ENCODE results near the gene DCC. TPM values are rescaled to one million over a fixed set of nuclear protein-coding genes. Genes with fewer than 3 reads are reported as not detected.

The DCC gene
- total RNA-seq, 1 experiment from 2014 or later = 0.72 TPM

DNA sequence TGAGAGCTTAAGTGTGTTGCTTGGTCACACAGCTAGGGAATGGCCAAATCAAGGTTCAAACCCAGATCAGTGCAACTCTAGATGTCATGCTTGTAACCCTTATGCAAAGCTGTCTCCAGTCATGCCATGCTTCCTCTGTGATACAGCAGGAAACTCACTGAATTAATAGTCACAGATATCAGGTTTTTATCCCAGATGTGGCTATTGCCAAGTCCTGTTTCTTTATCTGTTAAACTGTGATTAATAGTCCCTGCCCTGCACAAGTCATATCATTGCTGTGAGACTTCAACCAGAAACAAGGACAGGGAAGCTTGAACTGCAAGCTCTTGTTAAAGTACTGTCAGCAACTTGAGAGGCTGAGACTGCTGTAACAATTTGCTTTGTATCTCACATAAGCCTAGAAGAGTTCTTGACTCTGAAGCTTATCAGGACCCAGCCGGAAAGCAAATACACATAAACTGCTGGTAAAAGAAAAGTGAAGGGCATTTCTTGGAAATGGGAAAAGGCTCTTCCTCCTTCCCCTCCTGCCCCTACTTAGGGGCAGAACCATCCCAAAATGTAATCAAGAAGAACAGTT, 609.0 kb downstream of the DCC start:
- Mint-ChIP-seq H3K27ac (no peak overlapping the region), H3K27me3 (ENCODE audit: low read depth) (no peaks in the 10 kb centered on the region), H3K9me3 (no peaks in the 10 kb centered on the region), H3K36me3 (no peaks in the 10 kb centered on the region), H3K4me1 (no peaks in the 10 kb centered on the region), H3K4me3 (no peak overlapping the region)
- DNase-seq (ENCODE audit: low spot score) (no peak), ATAC-seq (no peak)
- TF ChIP-seq TEAD4 (CRISPR knock-in tag; IDR thresholded peaks at IDR 0.05) = no peak
- TF ChIP-seq SOX15 (CRISPR knock-in tag; IDR thresholded peaks at IDR 0.05) = no peak
- TF ChIP-seq NR3C1 (CRISPR knock-in tag; conservative IDR thresholded peaks at IDR 0.05; ENCODE audit: low read depth) = no peak
- TF ChIP-seq, protein P1, sequence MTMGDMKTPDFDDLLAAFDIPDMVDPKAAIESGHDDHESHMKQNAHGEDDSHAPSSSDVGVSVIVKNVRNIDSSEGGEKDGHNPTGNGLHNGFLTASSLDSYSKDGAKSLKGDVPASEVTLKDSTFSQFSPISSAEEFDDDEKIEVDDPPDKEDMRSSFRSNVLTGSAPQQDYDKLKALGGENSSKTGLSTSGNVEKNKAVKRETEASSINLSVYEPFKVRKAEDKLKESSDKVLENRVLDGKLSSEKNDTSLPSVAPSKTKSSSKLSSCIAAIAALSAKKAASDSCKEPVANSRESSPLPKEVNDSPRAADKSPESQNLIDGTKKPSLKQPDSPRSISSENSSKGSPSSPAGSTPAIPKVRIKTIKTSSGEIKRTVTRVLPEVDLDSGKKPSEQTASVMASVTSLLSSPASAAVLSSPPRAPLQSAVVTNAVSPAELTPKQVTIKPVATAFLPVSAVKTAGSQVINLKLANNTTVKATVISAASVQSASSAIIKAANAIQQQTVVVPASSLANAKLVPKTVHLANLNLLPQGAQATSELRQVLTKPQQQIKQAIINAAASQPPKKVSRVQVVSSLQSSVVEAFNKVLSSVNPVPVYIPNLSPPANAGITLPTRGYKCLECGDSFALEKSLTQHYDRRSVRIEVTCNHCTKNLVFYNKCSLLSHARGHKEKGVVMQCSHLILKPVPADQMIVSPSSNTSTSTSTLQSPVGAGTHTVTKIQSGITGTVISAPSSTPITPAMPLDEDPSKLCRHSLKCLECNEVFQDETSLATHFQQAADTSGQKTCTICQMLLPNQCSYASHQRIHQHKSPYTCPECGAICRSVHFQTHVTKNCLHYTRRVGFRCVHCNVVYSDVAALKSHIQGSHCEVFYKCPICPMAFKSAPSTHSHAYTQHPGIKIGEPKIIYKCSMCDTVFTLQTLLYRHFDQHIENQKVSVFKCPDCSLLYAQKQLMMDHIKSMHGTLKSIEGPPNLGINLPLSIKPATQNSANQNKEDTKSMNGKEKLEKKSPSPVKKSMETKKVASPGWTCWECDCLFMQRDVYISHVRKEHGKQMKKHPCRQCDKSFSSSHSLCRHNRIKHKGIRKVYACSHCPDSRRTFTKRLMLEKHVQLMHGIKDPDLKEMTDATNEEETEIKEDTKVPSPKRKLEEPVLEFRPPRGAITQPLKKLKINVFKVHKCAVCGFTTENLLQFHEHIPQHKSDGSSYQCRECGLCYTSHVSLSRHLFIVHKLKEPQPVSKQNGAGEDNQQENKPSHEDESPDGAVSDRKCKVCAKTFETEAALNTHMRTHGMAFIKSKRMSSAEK (CRISPR knock-in tag; IDR thresholded peaks at IDR 0.05; ENCODE audit: borderline replicate concordance) = no peak
- no peak for TF ChIP-seq ZNF219 (CRISPR knock-in tag; IDR thresholded peaks at IDR 0.05; ENCODE audit: borderline replicate concordance)
- ChIA-PET POLR2A (no interaction called here), CTCF (no interaction called here)

DNA sequence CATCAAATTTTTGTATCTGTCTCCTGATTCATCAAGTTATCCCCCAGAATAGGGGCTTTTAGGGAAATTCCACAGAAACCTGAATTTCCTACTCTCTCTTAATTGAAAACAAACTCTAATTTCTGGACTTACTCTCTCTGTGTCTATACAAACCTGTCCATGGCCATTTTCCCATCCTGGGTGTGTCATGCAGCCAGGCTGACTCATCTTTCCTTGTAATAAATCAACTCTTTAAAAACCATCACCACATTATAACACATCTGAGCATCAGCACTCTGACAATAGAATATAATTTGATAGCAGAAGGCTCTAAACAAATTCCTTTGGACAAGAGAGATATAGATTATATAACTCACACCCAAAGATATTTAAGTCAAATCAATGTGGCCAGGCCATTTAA, 610.2 kb downstream of the DCC start:
- ATAC-seq = no peak
- Mint-ChIP-seq H3K36me3 (no peaks in the 10 kb centered on the region), H3K27ac (no peak overlapping the region), H3K9me3 (no peaks in the 10 kb centered on the region), H3K4me3 (no peak overlapping the region), H3K27me3 (ENCODE audit: low read depth) (no peaks in the 10 kb centered on the region), H3K4me1 (no peaks in the 10 kb centered on the region)
- ChIA-PET CTCF (no interaction called here), POLR2A (no interaction called here)
- no peak for DNase-seq (ENCODE audit: low spot score)
- TF ChIP-seq MYBL2 (CRISPR knock-in tag; IDR thresholded peaks at IDR 0.05) = no peak
- TF ChIP-seq SP1 (CRISPR knock-in tag; conservative IDR thresholded peaks at IDR 0.05) = no peak
- TF ChIP-seq ZNF416 (CRISPR knock-in tag; IDR thresholded peaks at IDR 0.05) = no peak
- TF ChIP-seq, protein P2, sequence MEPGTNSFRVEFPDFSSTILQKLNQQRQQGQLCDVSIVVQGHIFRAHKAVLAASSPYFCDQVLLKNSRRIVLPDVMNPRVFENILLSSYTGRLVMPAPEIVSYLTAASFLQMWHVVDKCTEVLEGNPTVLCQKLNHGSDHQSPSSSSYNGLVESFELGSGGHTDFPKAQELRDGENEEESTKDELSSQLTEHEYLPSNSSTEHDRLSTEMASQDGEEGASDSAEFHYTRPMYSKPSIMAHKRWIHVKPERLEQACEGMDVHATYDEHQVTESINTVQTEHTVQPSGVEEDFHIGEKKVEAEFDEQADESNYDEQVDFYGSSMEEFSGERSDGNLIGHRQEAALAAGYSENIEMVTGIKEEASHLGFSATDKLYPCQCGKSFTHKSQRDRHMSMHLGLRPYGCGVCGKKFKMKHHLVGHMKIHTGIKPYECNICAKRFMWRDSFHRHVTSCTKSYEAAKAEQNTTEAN (CRISPR knock-in tag; IDR thresholded peaks at IDR 0.05) = no peak
- TF ChIP-seq RORB (CRISPR knock-in tag; IDR thresholded peaks at IDR 0.05) = no peak
- no peak for TF ChIP-seq TEAD4 (CRISPR knock-in tag; IDR thresholded peaks at IDR 0.05)
- TF ChIP-seq, protein P3, sequence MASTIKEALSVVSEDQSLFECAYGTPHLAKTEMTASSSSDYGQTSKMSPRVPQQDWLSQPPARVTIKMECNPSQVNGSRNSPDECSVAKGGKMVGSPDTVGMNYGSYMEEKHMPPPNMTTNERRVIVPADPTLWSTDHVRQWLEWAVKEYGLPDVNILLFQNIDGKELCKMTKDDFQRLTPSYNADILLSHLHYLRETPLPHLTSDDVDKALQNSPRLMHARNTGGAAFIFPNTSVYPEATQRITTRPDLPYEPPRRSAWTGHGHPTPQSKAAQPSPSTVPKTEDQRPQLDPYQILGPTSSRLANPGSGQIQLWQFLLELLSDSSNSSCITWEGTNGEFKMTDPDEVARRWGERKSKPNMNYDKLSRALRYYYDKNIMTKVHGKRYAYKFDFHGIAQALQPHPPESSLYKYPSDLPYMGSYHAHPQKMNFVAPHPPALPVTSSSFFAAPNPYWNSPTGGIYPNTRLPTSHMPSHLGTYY (CRISPR knock-in tag; IDR thresholded peaks at IDR 0.05) = no peak
- TF ChIP-seq ESRRA (CRISPR knock-in tag; IDR thresholded peaks at IDR 0.05; ENCODE audit: borderline replicate concordance) = no peak
- no peak for TF ChIP-seq ZNF219 (CRISPR knock-in tag; IDR thresholded peaks at IDR 0.05; ENCODE audit: borderline replicate concordance)
- no peak for TF ChIP-seq ZNF232 (CRISPR knock-in tag; IDR thresholded peaks at IDR 0.05)

DNA sequence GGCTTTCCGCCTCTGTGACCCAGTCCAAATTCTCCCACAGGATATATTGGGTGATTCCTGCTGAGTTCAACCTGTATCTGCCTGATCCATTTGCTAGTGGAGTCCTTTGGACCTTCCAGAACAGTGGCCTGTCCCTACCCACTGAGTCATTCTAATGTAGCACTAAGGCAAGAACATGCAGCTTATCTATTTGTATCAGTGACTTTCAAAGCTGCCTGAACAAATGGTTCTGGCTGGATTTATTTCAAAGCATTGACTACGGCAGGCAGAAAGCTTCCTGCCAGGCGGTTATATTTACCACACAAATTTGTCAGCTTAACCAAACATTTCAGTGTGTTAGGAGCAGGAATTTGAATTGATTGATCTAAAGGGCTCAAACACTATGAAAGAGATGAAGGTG, 613.4 kb downstream of the DCC start:
- DNase-seq (ENCODE audit: low spot score) = no peak
- no peaks in the 10 kb centered on the region for H3K9me3 Mint-ChIP-seq
- no peak for ATAC-seq
- H3K4me3 Mint-ChIP-seq = no peak overlapping the region
- no peaks in the 10 kb centered on the region for H3K36me3 Mint-ChIP-seq
- no peaks in the 10 kb centered on the region for H3K4me1 Mint-ChIP-seq
- CTCF ChIA-PET = interaction anchor here (0.9 kb wide), 1 partner anchor 46 kb away, joined by 3 read pairs; no protein-coding TSS in a partner anchor
- POLR2A ChIA-PET = no interaction called here
- no peaks in the 10 kb centered on the region for H3K27me3 Mint-ChIP-seq (ENCODE audit: low read depth)
- no peak overlapping the region for H3K27ac Mint-ChIP-seq
- TF ChIP-seq, protein P4, sequence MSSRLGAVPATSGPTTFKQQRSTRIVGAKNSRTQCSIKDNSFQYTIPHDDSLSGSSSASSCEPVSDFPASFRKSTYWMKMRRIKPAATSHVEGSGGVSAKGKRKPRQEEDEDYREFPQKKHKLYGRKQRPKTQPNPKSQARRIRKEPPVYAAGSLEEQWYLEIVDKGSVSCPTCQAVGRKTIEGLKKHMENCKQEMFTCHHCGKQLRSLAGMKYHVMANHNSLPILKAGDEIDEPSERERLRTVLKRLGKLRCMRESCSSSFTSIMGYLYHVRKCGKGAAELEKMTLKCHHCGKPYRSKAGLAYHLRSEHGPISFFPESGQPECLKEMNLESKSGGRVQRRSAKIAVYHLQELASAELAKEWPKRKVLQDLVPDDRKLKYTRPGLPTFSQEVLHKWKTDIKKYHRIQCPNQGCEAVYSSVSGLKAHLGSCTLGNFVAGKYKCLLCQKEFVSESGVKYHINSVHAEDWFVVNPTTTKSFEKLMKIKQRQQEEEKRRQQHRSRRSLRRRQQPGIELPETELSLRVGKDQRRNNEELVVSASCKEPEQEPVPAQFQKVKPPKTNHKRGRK (CRISPR knock-in tag; IDR thresholded peaks at IDR 0.05; ENCODE audit: borderline replicate concordance) = no peak
- TF ChIP-seq NR1H2 (CRISPR knock-in tag; IDR thresholded peaks at IDR 0.05) (no peak), ZNF396 (CRISPR knock-in tag; IDR thresholded peaks at IDR 0.05; ENCODE audit: borderline replicate concordance) (no peak), CREB1 (CRISPR knock-in tag; IDR thresholded peaks at IDR 0.05) (no peak), MXD4 (CRISPR knock-in tag; IDR thresholded peaks at IDR 0.05; ENCODE audit: borderline replicate concordance) (no peak), PRRX2 (CRISPR knock-in tag; IDR thresholded peaks at IDR 0.05) (no peak)
- TF ChIP-seq, protein P5, sequence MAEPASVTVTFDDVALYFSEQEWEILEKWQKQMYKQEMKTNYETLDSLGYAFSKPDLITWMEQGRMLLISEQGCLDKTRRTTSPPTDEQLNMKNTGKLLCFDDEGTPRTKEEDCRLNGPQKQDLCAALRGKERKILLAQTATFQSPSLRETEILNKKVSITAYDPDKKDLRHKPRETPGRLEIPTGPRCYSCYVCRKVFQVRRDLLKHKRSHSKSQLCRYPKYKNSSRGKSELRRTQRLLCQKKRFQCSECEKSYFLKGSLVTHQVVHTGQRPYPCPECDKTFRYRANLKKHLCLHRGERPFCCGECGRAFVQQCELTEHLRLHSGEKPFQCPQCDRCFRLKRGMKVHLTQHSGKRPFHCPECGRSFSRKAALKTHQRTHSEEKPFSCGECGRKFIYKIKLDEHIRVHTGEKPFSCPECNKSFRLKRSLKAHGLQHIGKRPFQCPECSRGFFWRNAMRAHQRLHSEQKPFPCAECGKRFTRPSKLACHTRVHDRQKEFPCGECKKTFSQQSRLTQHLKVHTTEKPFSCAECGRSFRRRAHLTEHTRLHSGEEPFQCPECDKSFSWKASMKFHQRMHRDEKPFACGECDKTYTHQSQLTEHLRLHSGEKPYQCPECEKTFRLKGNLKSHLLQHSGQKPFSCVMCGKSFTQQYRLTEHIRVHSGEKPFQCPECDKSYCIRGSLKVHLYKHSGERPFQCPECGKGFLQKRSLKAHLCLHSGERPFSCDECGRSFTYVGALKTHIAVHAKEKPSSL (CRISPR knock-in tag; conservative IDR thresholded peaks at IDR 0.05) = no peak
- TF ChIP-seq, protein P6, sequence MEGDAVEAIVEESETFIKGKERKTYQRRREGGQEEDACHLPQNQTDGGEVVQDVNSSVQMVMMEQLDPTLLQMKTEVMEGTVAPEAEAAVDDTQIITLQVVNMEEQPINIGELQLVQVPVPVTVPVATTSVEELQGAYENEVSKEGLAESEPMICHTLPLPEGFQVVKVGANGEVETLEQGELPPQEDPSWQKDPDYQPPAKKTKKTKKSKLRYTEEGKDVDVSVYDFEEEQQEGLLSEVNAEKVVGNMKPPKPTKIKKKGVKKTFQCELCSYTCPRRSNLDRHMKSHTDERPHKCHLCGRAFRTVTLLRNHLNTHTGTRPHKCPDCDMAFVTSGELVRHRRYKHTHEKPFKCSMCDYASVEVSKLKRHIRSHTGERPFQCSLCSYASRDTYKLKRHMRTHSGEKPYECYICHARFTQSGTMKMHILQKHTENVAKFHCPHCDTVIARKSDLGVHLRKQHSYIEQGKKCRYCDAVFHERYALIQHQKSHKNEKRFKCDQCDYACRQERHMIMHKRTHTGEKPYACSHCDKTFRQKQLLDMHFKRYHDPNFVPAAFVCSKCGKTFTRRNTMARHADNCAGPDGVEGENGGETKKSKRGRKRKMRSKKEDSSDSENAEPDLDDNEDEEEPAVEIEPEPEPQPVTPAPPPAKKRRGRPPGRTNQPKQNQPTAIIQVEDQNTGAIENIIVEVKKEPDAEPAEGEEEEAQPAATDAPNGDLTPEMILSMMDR (IDR thresholded peaks at IDR 0.05) = no peak
